ENCODE data around the gene PTPRJ.

PTPRJ gene

DNA sequence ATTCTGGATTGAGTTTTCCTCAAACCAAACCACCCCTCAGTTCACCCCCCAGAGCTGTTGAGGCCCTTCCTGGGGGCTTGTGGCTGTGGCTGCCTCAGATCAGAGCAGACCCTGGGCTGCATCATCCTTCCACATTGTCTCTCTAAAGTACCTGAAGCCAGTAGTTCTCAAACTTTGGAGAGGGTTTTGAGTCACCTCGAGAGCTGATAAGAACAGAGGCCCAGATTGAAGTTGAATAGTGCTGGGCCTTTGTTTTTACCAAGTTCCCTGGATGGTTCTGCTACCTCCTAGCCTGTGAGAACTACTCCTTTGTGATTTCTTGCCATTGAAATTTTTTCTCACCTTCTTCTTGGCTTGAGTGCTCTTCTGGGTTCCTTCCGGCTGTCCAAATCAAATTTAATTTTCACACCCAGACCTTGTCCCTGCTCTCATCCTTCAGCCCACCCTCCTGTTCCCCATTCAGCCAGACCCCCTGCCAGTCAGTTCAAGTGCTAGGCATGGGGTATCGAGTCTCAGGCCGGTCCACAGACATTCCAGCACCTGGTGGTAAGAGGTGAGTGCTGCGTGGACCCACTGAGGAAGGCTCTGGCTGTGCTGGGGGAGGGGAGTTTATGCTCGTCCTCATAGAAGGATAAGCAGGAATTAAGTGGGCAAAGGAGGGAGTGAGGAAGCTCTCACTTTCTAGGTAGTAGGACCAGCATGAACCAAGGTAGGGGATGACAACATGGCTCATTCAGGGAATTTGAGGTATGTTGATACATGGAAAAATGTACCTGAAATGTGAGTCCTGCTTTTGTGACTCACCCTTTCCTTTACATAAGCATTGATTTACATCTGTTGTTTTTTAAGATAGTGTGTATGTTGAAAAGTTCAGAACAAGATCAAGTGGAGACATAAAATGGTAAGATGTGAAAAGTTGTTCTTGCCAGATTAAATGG lies 116.5 kb downstream of the PTPRJ start:
- no peak for DNase-seq

DNA sequence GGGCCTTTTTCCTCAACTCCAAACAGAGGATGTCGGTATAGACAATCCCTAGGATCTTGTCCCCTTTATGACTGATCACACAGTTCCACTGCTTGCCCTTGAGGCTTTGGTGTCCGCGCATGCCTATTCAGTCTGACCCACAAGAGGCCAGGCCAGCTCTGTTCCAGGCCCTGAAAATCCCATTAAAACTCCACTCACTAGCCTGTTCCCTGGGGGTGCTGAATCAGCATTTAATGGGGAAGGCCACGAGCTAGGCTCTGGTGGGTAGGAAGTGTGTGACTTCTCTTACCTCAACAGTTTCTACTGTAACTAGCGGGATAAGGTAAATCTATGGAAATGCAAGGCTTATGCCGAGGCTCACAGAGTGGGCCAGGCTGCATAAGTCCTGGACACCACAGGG lies 117.7 kb downstream of the PTPRJ start:
- DNase-seq = no peak

GRCh38 chr11:48099916-48100446 lies 119.6 kb downstream of the PTPRJ start:
- DNase-seq = no peak

- DNase-seq = no peak
Measured at GRCh38 chr11:48101044-48101733, 120.8 kb downstream of the PTPRJ start.

- DNase-seq = no peak
Measured at GRCh38 chr11:48101958-48102357, 121.6 kb downstream of the PTPRJ start.

DNA sequence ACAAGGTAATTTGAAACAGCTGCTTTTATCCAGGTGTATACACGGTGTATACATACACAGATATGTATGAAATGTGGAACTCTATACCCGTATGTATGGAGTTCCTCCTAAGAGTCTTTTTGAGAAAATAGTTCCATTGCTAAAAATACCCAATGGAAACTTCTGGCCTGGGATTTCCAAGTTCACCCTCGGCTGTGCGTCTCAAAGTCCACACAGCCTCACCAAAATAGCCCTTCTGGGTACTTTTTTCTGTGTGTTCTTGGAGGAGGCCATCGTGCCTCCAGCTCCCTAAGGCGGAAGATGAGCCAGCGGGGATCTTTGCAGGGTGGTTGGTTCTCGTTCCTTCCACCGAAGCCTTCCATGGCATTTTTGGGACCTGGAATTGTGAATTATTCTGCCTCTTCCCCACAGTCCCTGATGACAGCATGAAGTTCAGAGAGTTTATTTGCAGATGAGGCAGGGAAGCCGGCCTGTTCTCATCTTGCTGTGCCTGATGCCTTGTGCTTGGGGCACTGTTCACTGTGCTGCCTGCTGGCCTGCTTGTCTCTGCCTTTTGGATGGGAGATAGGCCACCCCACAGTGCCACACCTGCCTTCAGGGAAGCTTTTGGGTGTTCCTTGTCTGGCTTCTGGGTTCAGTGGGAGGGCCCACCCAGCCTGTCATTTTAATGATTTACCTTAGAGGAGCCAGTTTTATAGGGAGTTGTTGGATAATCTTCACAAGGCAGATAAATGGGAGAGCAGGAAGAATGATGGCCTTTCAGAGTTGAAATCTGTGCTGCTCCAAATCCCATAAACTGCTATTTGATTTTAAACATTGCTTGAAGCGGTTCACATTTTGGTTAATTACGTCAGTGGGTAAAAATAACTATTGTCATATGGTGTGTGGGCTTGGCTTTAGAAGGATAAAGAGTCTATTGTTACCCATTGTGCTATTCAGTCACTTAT lies 123.5 kb downstream of the PTPRJ start:
- no peak for DNase-seq

GRCh38 chr11:48104568-48104924 lies 124.2 kb downstream of the PTPRJ start:
- DNase-seq = no peak

DNA sequence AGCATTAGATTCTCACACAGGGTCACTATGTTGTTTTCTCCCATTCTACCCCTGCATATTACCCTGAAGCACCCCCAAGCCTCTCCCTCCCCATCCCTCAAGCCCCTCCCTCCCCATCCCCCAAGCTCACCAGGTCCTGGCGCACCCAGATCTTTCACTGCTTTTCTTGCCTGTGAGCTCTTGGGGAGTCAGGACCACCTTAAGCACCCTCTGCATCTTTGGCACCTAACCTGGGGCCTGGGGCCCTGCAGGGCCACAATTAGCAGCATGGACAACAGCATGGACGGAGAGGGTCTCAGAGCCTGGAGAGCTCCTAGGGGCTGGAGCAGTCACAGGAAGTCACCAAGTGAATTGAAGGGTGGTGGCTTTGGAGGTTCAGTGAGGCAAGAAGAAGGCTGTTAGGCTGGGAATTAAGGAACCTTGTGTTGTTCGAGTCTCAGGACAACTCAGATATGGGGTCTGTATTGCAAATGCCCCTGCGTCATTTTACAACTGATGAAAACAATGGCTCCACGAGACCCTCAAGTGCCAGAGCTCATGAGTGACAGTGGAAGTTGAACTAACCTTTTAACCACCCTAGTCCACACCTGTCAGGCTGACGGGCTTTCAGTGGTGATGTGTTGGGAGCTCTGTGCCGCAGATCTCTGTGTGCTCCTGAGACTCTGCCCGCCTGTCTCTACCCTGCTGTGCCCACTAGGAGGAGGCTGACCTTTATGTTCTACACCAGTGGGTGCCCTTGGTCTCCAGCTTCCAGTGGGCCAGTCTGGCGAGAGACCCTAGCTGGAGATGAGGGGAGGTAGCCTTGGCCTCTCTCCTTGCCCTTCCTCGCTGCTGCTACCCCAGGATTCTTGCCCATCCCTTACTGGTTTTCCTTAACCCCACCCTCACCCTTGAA lies 125.0 kb downstream of the PTPRJ start:
- DNase-seq = no peak

DNA sequence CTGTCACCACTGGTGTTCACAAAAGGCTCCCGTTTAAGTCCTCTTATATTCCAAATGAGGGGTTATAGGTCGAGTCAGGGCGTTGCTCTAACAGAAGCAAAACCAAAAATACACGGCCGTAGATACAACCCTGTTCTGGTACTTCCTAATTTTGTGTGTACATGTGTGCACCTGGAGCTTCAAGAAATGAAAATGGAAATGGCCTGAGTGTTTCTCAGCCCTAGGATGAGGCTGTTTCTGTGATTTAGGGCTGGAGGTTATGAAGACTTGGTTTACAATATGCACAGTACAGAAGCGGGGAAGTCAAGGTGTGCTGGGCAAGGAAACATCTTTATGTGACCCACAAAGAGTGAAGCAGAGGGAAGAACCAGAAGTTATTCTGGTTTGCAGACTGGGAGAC lies 125.8 kb downstream of the PTPRJ start:
- DNase-seq = no peak

DNA sequence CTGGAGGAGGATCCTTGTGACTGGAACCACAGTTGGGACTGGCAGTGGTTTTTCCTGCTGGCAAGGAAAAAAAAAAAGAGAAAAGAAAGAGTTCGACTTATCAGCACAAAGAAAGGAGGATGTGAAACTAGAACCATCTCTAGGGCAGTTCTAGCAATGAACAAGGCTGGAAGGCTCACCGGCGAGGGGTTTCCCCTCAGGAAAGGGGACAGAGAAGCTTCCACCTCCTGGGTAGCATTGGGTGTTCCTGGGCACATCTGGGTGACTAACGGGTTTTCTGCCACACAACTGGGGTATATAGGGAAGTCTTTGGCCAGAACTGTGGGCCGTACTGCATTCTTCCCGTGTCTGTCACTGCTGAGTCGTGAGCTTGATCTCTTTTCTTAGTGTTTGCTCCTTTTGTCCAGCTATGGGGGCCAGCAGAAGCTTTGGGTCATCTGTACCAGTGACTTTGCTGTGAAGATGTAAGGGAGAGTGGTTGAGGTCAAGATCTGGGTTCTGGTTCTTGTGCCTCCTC lies 126.9 kb downstream of the PTPRJ start:
- DNase-seq = no peak

DNA sequence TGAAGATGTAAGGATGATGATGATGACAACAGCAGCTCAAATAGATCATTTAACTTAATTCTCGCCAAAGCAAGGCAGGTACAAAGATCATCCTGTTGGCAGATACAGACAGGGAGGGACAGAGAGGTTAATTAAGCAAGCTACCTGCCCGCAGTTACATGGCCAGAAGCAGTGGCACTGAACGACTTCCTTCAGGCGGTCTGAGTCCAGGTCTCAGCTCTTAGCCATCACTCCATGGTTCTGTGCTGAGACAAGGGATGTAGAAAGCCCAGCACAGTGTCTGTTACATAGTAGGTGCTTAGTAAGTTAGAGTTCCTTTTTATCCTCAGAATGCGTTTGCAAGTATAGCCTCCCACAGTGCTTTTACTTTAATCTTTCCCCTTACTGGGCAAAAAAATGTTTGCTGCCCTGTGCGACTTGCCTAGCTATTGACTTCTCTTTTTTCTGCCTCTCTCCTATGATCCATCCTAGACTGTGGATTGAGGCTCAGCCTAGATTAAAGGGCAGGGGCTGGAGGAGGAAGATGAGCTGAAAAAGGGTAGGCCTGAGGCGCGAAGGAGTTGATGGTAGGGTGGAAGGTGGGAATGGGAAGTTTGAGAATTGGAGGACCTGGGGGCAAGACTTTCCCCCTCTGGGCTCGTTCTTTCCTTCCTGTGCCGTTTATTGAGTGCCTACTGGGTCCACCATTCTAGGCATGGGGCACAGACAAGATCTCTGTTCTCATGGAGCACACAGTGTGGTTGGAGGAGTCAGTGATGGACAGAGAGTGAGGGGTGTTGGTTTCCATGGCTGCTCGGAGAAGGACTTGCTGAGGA lies 128.1 kb downstream of the PTPRJ start:
- DNase-seq = no peak

DNA sequence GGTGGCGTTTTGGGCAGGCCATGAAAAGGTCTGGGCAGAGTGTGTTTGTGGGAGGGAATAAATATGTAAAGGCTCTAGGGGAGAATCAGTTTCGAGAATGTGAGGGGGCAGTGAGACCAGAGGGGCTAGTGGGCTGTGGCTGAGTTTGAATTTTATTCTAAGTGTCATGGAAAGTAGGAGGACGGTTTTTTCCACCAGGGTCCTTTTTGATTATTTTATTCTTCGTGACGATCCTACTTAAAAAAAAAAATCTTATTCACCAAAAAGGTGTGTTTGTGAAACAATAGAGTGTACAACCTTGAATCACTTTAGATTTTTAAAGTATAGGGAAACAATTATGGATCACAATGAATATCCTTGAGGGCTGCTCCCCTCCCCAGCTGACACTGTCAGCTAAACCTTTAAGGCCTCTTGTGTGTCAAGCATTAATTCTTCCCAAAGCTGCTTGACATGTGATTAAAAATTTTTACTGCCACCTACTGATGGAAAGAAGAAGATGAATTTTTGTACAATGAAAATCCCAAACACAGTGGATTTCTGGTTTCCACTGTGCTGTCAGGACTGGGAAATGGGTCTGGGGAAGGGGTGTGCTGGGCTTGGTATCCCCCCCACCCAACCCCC lies 128.8 kb downstream of the PTPRJ start:
- no peak for DNase-seq

GRCh38 chr11:48110509-48110766 lies 130.1 kb downstream of the PTPRJ start:
- DNase-seq = no peak

DNA sequence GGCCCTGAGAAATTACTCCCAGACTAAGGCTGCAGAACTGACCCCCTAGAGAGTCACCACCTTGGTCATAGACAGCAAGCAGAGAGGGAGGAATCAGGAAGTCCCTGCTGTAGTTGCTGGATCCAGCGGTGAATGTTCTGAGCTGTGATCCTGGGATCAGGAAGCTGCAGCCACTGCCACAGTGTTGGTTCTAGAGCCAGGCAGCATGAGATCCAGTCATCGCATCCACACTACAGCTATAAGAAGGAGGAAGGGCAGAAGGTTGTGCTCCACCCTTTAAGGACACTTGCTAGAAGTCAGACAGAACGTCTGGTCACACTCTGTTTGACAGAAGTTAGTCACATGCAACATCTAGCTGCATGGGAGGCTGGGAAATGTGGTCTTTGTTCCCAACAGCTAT lies 131.5 kb downstream of the PTPRJ start:
- no peak for DNase-seq

- no peak for DNase-seq
Measured at GRCh38 chr11:48114740-48115139, 134.4 kb downstream of the PTPRJ start.

- no peak for DNase-seq
Measured at GRCh38 chr11:48116437-48117228, 136.3 kb downstream of the PTPRJ start.

- no peak for DNase-seq
Measured at GRCh38 chr11:48122246-48122645, 141.9 kb downstream of the PTPRJ start.

DNA sequence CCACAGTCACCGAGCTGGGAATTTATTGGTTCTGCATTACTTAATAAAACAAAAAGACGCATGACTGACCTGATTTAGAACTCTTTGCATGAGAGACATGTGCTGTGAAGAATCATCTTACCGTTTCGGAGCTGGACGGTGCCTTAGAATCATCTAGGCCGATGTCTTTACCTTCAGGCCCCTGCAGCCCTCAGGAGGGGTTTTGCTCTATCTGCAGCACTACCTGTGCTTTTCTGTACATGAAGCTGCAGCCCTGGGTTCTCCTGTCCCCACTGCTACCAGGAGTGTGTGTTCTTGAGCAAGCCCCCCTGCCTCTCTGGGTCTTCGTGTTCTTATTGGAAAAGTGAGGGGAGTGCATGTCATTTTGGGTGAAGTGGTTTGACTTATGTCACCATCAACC lies 142.3 kb downstream of the PTPRJ start:
- no peak for DNase-seq

- DNase-seq = no peak
Measured at GRCh38 chr11:48123254-48123875, 143.0 kb downstream of the PTPRJ start.

Measured in activated gamma-delta T cell (primary cell).